ENCODE results near the gene NBEA. TPM values are rescaled to one million over a fixed set of nuclear protein-coding genes. Genes with fewer than 3 reads are reported as not detected.
"Not testable (repeated sequence)": the region's sequence is repeated elsewhere in the genome, so short reads cannot be mapped to it uniquely, and the experiment has no call there.

Gene NBEA
- polyA plus RNA-seq, 2 of the 4 experiments (the other 2 are of a cell fraction): 3.5 to 11.8 TPM

GRCh38 chr13:35092751-35093150 is 150.7 kb downstream of the NBEA start:
- Histone ChIP-seq H3K4me1 (no peaks in the 10 kb centered on the region), H3K4me2 (no peak overlapping the region), H3K27ac (no peak overlapping the region), H3K4me3 (no peak overlapping the region), H3K9me3 (no peaks in the 10 kb centered on the region)
- ATAC-seq (no peak), FAIRE-seq (no peak), DNase-seq (ENCODE audit: low read depth in 1 of 2, low spot score in 1 of 2) (no peak)
- TF ChIP-seq FOXS1 (CRISPR knock-in tag; IDR thresholded peaks at IDR 0.05): no peak
- ChIA-PET CTCF (no interaction called here), POLR2A (no interaction called here)
- WGBS (ENCODE audit: missing lambda C conversion rate): 83% methylated on average over 2 of the region's 2 CpGs

GRCh38 chr13:35093356-35093755 is 151.3 kb downstream of the NBEA start:
- Histone ChIP-seq H3K4me3 (no peak overlapping the region), H3K4me2 (no peak overlapping the region), H3K4me1 (no peaks in the 10 kb centered on the region), H3K9me3 (no peaks in the 10 kb centered on the region), H3K27ac (no peak overlapping the region)
- ChIA-PET POLR2A (no interaction called here), CTCF (no interaction called here)
- WGBS (ENCODE audit: missing lambda C conversion rate): 85% methylated on average over 1 of the region's 1 CpG
- ATAC-seq: no peak
- no peak for DNase-seq (ENCODE audit: low read depth in 1 of 2, low spot score in 1 of 2)
- FAIRE-seq: no peak
- TF ChIP-seq ESRRA (IDR thresholded peaks at IDR 0.05; ENCODE audit: borderline replicate concordance, low read length): no peak
- TF ChIP-seq EP300 (IDR thresholded peaks at IDR 0.05): no peak
- TF ChIP-seq HOXB5 (CRISPR knock-in tag; IDR thresholded peaks at IDR 0.05): no peak
- no peak for TF ChIP-seq EHMT2 (IDR thresholded peaks at IDR 0.05; ENCODE audit: low read depth)
- TF ChIP-seq ZNF302 (CRISPR knock-in tag; IDR thresholded peaks at IDR 0.05): no peak
- TF ChIP-seq JUNB (IDR thresholded peaks at IDR 0.05): no peak
- TF ChIP-seq HEYL (CRISPR knock-in tag; IDR thresholded peaks at IDR 0.05): no peak
- no peak for TF ChIP-seq RARB (CRISPR knock-in tag; IDR thresholded peaks at IDR 0.05)

GRCh38 chr13:35106771-35107170 is 164.7 kb downstream of the NBEA start:
- H3K4me1 ChIP-seq; FAIRE-seq; H3K9me3 ChIP-seq; CTCF ChIA-PET; ATAC-seq; POLR2A ChIA-PET; H3K4me2 ChIP-seq; H3K4me3 ChIP-seq; DNase-seq (ENCODE audit: low read depth in 1 of 2, low spot score in 1 of 2); H3K27ac ChIP-seq: not testable (repeated sequence)

GRCh38 chr13:35107535-35107934 is 165.5 kb downstream of the NBEA start:
- ATAC-seq (no peak), FAIRE-seq (no peak)
- CTCF ChIA-PET: no interaction called here

GRCh38 chr13:35113612-35114011 is 171.5 kb downstream of the NBEA start:
- POLR2A ChIA-PET; FAIRE-seq; DNase-seq (ENCODE audit: low read depth in 1 of 2, low spot score in 1 of 2); ATAC-seq; H3K4me2 ChIP-seq; CTCF ChIA-PET; H3K27ac ChIP-seq; H3K4me3 ChIP-seq; H3K4me1 ChIP-seq; H3K9me3 ChIP-seq: not testable (repeated sequence)
- 78% methylated on average over 3 of the region's 3 CpGs for WGBS (ENCODE audit: missing lambda C conversion rate)

More at GRCh38 chr13:35107535-35107934, 165.5 kb downstream of the NBEA start:
- Histone ChIP-seq H3K9me3 (no peaks in the 10 kb centered on the region), H3K27ac (no peak overlapping the region), H3K4me3 (no peak overlapping the region), H3K4me1 (no peaks in the 10 kb centered on the region), H3K4me2 (no peak overlapping the region)
- TF ChIP-seq EHF (CRISPR knock-in tag; IDR thresholded peaks at IDR 0.05) (no peak), CHD4 (IDR thresholded peaks at IDR 0.05; ENCODE audit: borderline replicate concordance) (no peak), SMC3 (IDR thresholded peaks at IDR 0.05) (no peak), FOSL2 (IDR thresholded peaks at IDR 0.05) (no peak), FOSL2 (CRISPR knock-in tag; IDR thresholded peaks at IDR 0.05) (no peak), CBX2 (IDR thresholded peaks at IDR 0.05; ENCODE audit: borderline replicate concordance, low read depth) (no peak)
- 82% methylated on average over 1 of the region's 1 CpG for WGBS (ENCODE audit: missing lambda C conversion rate)
- no peak for DNase-seq (ENCODE audit: low read depth in 1 of 2, low spot score in 1 of 2)
- POLR2A ChIA-PET: no interaction called here

GRCh38 chr13:35127466-35127865 is 185.4 kb downstream of the NBEA start:
- H3K9me3 ChIP-seq: no peaks in the 10 kb centered on the region
- ChIA-PET POLR2A (no interaction called here), CTCF (no interaction called here)
- no peak overlapping the region for H3K4me2 ChIP-seq
- no peak overlapping the region for H3K27ac ChIP-seq
- no peak for ATAC-seq
- WGBS (ENCODE audit: missing lambda C conversion rate): 86% methylated on average over 2 of the region's 2 CpGs
- H3K4me3 ChIP-seq: no peak overlapping the region
- no peaks in the 10 kb centered on the region for H3K4me1 ChIP-seq
- no peak for TF ChIP-seq JUN (IDR thresholded peaks at IDR 0.05)
- TF ChIP-seq CBX2 (IDR thresholded peaks at IDR 0.05; ENCODE audit: borderline replicate concordance, low read depth): no peak
- no peak for TF ChIP-seq ATOH8 (CRISPR knock-in tag; IDR thresholded peaks at IDR 0.05; ENCODE audit: low read depth)
- no peak for TF ChIP-seq POLR2A (IDR thresholded peaks at IDR 0.05; ENCODE audit: low read length)
- TF ChIP-seq KDM5A (IDR thresholded peaks at IDR 0.05): no peak
- no peak for TF ChIP-seq GATA3 (IDR thresholded peaks at IDR 0.05; ENCODE audit: borderline replicate concordance)
- peak; percentile 47 for TF ChIP-seq MAFK (IDR thresholded peaks at IDR 0.05; ENCODE audit: partially characterized antibody)
- no peak for FAIRE-seq
- no peak for DNase-seq (ENCODE audit: low read depth in 1 of 2, low spot score in 1 of 2)

Data from A549 (cell line).